NCI-H526 treated with DMSO at 0.1 percent for 48 hours (cell line): Measurements from ENCODE around the gene PLEKHG3.

Experiments
- DNase-seq: peaks from one replicate; lab custom pipeline; 2025; lab: John Stamatoyannopoulos, UW

PLEKHG3 gene

GRCh38 chr14:64786296-64787149 is 82.3 kb downstream of the PLEKHG3 start:
- DNase-seq = no peak

GRCh38 chr14:64787619-64788018 is 83.4 kb downstream of the PLEKHG3 start:
- no peak for DNase-seq

- no peak for DNase-seq
These were observed 84.5 kb downstream of the PLEKHG3 start for GRCh38 chr14:64788706-64789105.

- no peak for DNase-seq
These were observed 85.5 kb downstream of the PLEKHG3 start for GRCh38 chr14:64789696-64790095.

- no peak for DNase-seq
These were observed 86.3 kb downstream of the PLEKHG3 start for GRCh38 chr14:64790478-64790877.

- DNase-seq = no peak
These were observed 88.0 kb downstream of the PLEKHG3 start for GRCh38 chr14:64792231-64792630.

- DNase-seq = no peak
These were observed 88.8 kb downstream of the PLEKHG3 start for GRCh38 chr14:64792871-64793560.

DNA sequence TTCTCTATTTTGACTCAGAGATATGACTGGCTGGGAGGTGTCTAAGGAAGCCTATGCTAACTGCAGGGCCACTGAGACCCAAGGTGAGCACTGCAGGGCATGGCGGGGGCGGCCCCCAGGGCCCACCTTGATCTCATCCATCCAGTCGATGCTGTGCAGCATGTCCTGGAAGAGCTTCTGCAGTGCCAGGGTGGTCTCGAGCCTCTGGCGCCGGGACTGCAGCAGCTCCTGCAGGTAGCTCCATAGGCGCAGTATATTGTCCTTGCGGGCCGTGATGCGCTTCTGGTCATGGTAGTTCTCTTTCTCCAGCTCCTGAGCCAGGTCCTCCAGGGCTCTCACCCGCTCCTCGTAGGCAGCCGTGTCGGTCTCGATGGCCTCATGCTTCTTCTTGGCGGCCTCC is 91.0 kb downstream of the PLEKHG3 start:
- DNase-seq = no peak

- no peak for DNase-seq
These were observed 91.7 kb downstream of the PLEKHG3 start for GRCh38 chr14:64795921-64796320.

DNA sequence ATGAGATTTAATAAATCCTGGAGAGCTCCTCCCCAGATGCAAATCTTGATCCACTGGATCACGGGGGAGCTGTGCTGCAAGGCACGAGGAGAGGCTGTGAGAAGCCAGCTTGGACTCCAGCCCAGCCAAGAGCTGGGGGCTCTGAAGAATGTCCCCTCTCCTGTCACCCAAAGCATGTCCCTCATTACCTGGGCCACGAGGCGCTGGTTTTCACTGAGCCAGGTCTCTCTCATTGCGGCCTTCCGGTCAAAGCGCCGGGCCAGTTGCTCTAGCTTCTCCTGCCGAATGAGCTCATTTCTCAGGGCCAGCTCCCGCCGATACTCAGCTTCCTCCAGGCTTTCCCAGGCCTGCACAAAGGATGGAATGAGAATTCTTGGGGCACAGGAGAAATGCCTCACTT is 92.1 kb downstream of the PLEKHG3 start:
- DNase-seq = no peak

DNA sequence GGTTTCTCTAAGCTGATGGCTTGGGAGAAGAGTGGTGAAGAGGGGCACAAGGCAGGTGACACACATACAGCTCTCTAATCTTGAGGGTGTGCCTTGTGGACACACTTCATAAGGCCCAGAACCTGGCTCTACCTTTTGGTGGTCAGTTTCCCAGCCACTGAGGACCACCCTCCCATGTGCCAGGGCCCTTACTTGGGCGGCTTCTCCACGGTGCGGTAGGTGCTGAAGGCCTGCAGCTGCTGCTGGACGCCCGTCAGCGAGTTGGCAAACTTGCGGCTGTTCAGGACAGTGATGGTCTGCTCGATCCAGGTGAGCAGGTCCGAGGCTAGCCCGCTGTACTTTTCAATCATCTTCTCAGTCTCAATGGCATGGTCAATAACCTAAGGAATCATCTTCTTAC is 95.3 kb downstream of the PLEKHG3 start:
- DNase-seq = no peak
